MCF 10A (cell line): ENCODE data around the gene TXN. TPM values are rescaled to one million over a fixed set of nuclear protein-coding genes. Genes with fewer than 3 reads are reported as not detected.

Experiments
- BruUV-seq: library from RNA; stranded (reverse); fragments of 400-500 nt; replicated peaks from 2 replicates; lab custom pipeline; 2021; lab: Mats Ljungman, UMichigan
- CTCF ChIA-PET: fragments of 300-600 bp; sonication (Branson Sonifier 250); formaldehyde crosslinking; extraction: SDS; loops from one replicate; lab custom pipeline; 2021; ENCODE audit warnings: antibody characterized with exemption, inconsistent platforms; lab: Yijun Ruan, JAX
- POLR2A ChIA-PET: fragments of 300-600, 350-650 bp; sonication (Branson Sonifier 250); formaldehyde crosslinking; extraction: SDS; loops from one replicate; lab custom pipeline; 2020; ENCODE audit warnings: antibody characterized with exemption, inconsistent platforms; lab: Yijun Ruan, JAX
- DNase-seq: peaks from one replicate; pipeline ENCODE4 v3.0.0-alpha.2; 2018; ENCODE audit not compliant: unreplicated experiment
- H3K27ac Mint-ChIP-seq: one replicate; pipeline ENCODE4 v1.8.0; 2022; ENCODE audit warnings: mild to moderate bottlenecking, low read depth, mixed read lengths; ENCODE audit not compliant: unreplicated experiment
- H3K27me3 Mint-ChIP-seq: one replicate; pipeline ENCODE4 v1.8.0; 2022; ENCODE audit warnings: mixed read lengths; ENCODE audit not compliant: insufficient read depth, unreplicated experiment
- H3K36me3 Mint-ChIP-seq: one replicate; pipeline ENCODE4 v1.8.0; 2022; ENCODE audit warnings: mild to moderate bottlenecking, moderate library complexity, mixed read lengths; ENCODE audit not compliant: insufficient read depth, unreplicated experiment
- H3K4me1 Mint-ChIP-seq: one replicate; pipeline ENCODE4 v1.8.0; 2022; ENCODE audit warnings: mixed read lengths; ENCODE audit not compliant: insufficient read depth, unreplicated experiment
- H3K4me3 Mint-ChIP-seq: one replicate; pipeline ENCODE4 v1.8.0; 2022; ENCODE audit warnings: mild to moderate bottlenecking, moderate library complexity, mixed read lengths; ENCODE audit not compliant: unreplicated experiment
- H3K9me3 Mint-ChIP-seq: one replicate; pipeline ENCODE4 v1.8.0; 2022; ENCODE audit warnings: mixed read lengths; ENCODE audit not compliant: unreplicated experiment
- intact Hi-C: fragments of 100-400 bp; cut with micrococcal nuclease; formaldehyde crosslinking; loops from 2 replicates; pipeline ENCODE4 v1.14.1; 2022
- total RNA-seq: library from RNA; stranded (reverse); gene quantifications from 2 replicates; pipeline ENCODE4 v1.2.3, GENCODE V29; 2022
- TF ChIP-seq, protein P1 (sequence below): fragments of 200-600 bp; IDR thresholded peaks from one replicate; pipeline ENCODE4 v1.8.0; 2022; ENCODE audit warnings: antibody characterized with exemption, mild to moderate bottlenecking; ENCODE audit not compliant: unreplicated experiment

The TXN gene
- total RNA-seq, 1 experiment from 2014 or later: 349 TPM

DNA sequence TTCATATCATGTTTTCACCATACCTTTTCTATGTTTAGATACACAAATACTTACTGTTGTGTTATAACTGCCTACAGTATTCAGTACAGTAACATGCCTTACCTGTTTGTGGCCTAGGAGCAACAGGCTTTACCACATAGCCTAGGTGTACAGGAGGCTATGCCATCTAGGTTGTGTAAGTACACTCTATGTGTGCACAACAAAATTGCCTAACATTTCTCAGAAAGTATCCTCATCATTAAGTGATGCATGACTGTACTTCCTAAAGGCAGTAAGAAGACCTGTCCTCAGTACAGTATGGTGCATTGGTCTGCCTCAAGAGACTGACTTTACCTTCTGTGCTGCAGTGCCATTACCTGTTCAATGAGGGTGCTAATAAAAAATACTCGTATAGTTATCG, 7.9 kb downstream of the TXN start:
- no TSS peak for BruUV-seq
- ChIA-PET CTCF (interaction anchor here (0.6 to 0.8 kb wide), 2 partner anchors 31 to 339 kb away, joined by 3 to 4 read pairs; no protein-coding TSS in a partner anchor), POLR2A (no interaction called here)
- H3K4me1 Mint-ChIP-seq: peaks cover 20% of the 10 kb centered on the region
- H3K9me3 Mint-ChIP-seq: no peaks in the 10 kb centered on the region
- peaks cover 67% of the 10 kb centered on the region for H3K36me3 Mint-ChIP-seq
- no peak overlapping the region for H3K4me3 Mint-ChIP-seq
- intact Hi-C loops: no loop called here
- H3K27ac Mint-ChIP-seq: no peak overlapping the region
- H3K27me3 Mint-ChIP-seq: no peaks in the 10 kb centered on the region
- DNase-seq: peak; percentile 63
- TF ChIP-seq, protein P1, sequence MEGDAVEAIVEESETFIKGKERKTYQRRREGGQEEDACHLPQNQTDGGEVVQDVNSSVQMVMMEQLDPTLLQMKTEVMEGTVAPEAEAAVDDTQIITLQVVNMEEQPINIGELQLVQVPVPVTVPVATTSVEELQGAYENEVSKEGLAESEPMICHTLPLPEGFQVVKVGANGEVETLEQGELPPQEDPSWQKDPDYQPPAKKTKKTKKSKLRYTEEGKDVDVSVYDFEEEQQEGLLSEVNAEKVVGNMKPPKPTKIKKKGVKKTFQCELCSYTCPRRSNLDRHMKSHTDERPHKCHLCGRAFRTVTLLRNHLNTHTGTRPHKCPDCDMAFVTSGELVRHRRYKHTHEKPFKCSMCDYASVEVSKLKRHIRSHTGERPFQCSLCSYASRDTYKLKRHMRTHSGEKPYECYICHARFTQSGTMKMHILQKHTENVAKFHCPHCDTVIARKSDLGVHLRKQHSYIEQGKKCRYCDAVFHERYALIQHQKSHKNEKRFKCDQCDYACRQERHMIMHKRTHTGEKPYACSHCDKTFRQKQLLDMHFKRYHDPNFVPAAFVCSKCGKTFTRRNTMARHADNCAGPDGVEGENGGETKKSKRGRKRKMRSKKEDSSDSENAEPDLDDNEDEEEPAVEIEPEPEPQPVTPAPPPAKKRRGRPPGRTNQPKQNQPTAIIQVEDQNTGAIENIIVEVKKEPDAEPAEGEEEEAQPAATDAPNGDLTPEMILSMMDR: no peak

DNA sequence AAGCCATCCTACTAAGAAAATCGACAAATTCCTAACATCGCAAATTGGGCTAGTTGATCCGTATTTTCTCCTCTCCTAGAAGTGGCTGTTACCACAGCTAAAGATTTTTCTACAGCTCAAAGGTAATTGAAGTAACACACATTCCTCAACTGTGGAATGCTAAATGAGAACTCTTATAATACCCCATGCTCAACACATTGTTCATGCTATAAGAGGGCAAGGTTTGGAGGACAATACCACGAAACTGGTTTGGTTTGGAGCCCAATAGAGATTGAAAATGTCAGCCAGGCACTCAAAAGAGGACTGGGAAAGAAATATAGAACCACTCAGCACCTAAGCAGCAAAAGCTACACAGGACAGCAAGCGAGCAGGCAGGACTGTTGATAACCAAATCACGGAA, 10.1 kb downstream of the TXN start:
- Mint-ChIP-seq H3K27ac (no peak overlapping the region), H3K9me3 (no peaks in the 10 kb centered on the region), H3K4me3 (no peak overlapping the region), H3K36me3 (peaks cover 65% of the 10 kb centered on the region), H3K4me1 (peaks cover 11% of the 10 kb centered on the region), H3K27me3 (no peaks in the 10 kb centered on the region)
- CTCF ChIA-PET: interaction anchor here (1.1 kb wide), 1 partner anchor 30 kb away, joined by 3 read pairs; no protein-coding TSS in a partner anchor
- intact Hi-C loops: no loop called here
- BruUV-seq: no TSS peak
- POLR2A ChIA-PET: no interaction called here
- no peak for DNase-seq
- TF ChIP-seq, protein P1: no peak

DNA sequence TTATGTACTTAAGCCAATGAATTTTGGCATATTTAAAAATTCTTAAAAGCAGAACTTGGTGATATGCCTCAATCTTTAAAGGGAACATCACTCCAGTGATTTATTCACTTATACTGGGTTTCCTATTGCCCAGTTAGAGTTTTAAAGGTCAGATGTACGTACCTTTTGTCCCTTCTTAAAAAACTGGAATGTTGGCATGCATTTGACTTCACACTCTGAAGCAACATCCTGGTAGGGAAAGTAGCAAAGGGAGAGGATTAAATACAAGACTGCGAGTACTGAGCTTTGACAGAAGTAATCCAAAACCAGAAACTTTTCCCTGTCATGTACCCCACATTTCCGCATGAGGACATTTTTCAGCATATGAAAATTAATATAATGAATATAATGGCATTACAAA, 11.7 kb downstream of the TXN start:
- ChIA-PET CTCF (interaction anchor here (0.6 kb wide), 1 partner anchor 98 kb away, joined by 3 read pairs; no protein-coding TSS in a partner anchor), POLR2A (interaction anchor here (3.8 kb wide), 1 partner anchor 13 kb away, joined by 20 read pairs; the partner anchor contains the start of gene TXN)
- H3K4me1 Mint-ChIP-seq: peaks cover 6% of the 10 kb centered on the region
- TF ChIP-seq, protein P1: no peak
- H3K27me3 Mint-ChIP-seq: no peaks in the 10 kb centered on the region
- no peak overlapping the region for H3K27ac Mint-ChIP-seq
- no TSS peak for BruUV-seq
- no peak for DNase-seq
- intact Hi-C loops: no loop called here
- H3K4me3 Mint-ChIP-seq: no peak overlapping the region
- H3K36me3 Mint-ChIP-seq: peaks cover 50% of the 10 kb centered on the region
- H3K9me3 Mint-ChIP-seq: no peaks in the 10 kb centered on the region

DNA sequence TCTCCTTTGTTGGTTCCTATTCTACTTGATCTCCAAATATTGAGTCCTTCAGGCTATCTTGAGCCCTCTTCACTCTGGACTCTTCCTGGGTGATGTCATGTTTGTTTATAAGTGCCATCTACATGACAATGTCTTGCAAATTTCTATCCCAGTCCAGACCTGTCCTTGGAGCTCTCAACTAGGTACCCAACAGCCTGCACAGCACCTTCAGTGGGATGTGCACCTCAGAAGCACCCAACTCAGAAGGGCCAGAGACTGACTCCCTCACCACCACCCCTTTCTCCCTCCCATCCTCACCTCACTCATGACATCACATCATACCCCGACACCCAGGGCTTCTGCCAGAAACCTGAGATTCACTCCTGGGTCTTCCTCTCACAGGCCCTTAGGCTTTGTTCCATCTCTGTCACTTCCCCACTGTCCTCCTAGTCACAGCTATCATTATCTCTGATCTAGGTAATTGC, 14.4 kb downstream of the TXN start:
- Mint-ChIP-seq H3K4me1 (no peaks in the 10 kb centered on the region), H3K27me3 (no peaks in the 10 kb centered on the region), H3K36me3 (peaks cover 25% of the 10 kb centered on the region), H3K27ac (no peak overlapping the region), H3K4me3 (no peak overlapping the region), H3K9me3 (no peaks in the 10 kb centered on the region)
- no peak for DNase-seq
- TF ChIP-seq, protein P1: no peak
- POLR2A ChIA-PET: interaction anchor here (0.6 to 3.8 kb wide), 4 partner anchors 14 to 337 kb away, joined by 3 to 20 read pairs (median 4); partner anchors contain the start of gene TXN
- CTCF ChIA-PET: interaction anchor here (0.6 to 0.8 kb wide), 2 partner anchors 58 to 59 kb away, joined by 3 read pairs; no protein-coding TSS in a partner anchor
- BruUV-seq: no TSS peak
- intact Hi-C loops: no loop called here
